Nephron (organoid): Measurements from ENCODE around the gene ARL8B.
A peak's percentile ranks its signal among the peaks of the same experiment; 100 is the strongest.

Source experiments
- H3K27ac Mint-ChIP-seq, 3 experiments: 2 replicates each; pipeline ENCODE4 v1.8.0; 2020; ENCODE audit warnings: mixed read lengths in 3 of 3, mild to moderate bottlenecking in 2 of 3, moderate library complexity in 1 of 3
- H3K27me3 Mint-ChIP-seq: 2 replicates; pipeline ENCODE4 v1.8.0; 2021; ENCODE audit warnings: low read depth, mild to moderate bottlenecking, moderate library complexity, mixed read lengths
- H3K36me3 Mint-ChIP-seq: 2 replicates; pipeline ENCODE4 v1.8.0; 2020; ENCODE audit warnings: low read depth, mixed read lengths
- H3K4me1 Mint-ChIP-seq: 2 replicates; pipeline ENCODE4 v1.8.0; 2020; ENCODE audit warnings: mixed read lengths
- H3K4me3 Mint-ChIP-seq, 3 experiments: 2 replicates each; pipeline ENCODE4 v1.8.0; 2020; ENCODE audit warnings: mild to moderate bottlenecking in 3 of 3, mixed read lengths in 3 of 3, moderate library complexity in 2 of 3
- H3K9me3 Mint-ChIP-seq: 2 replicates; pipeline ENCODE4 v1.8.0; 2020; ENCODE audit warnings: mixed read lengths
- TF ChIP-seq, protein P1 (sequence below), 3 experiments: fragments of 200-600 bp; sonication (generic); IDR thresholded peaks; one replicate each; pipeline ENCODE4 v1.5.0; 2021; ENCODE audit warnings: antibody characterized with exemption in 3 of 3; ENCODE audit not compliant: unreplicated experiment in 3 of 3

Gene ARL8B

DNA sequence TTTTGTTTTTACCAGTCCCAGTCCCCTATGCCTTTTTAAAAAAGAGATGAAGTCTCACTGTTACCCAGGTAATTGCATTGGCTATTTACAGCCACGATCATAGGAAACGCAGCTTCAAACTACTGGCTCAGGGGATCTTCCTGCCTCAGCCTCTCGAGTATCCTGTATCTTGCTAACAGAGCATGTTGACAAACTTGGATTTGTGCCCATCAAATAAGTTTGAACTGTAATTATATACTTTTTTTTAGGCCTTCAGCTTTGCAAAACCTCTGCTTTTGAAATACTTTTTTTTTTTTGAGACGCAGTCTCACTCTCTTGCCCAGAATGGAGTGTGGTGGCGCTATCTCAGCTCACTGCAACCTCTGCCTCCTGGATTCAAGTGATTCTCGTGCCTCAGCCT lies 62.4 kb downstream of the ARL8B start:
- TF ChIP-seq, protein P1, sequence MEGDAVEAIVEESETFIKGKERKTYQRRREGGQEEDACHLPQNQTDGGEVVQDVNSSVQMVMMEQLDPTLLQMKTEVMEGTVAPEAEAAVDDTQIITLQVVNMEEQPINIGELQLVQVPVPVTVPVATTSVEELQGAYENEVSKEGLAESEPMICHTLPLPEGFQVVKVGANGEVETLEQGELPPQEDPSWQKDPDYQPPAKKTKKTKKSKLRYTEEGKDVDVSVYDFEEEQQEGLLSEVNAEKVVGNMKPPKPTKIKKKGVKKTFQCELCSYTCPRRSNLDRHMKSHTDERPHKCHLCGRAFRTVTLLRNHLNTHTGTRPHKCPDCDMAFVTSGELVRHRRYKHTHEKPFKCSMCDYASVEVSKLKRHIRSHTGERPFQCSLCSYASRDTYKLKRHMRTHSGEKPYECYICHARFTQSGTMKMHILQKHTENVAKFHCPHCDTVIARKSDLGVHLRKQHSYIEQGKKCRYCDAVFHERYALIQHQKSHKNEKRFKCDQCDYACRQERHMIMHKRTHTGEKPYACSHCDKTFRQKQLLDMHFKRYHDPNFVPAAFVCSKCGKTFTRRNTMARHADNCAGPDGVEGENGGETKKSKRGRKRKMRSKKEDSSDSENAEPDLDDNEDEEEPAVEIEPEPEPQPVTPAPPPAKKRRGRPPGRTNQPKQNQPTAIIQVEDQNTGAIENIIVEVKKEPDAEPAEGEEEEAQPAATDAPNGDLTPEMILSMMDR (IDR thresholded peaks at IDR 0.05; ENCODE audit: unreplicated experiment in 3 of 3), result no peak
- Mint-ChIP-seq H3K4me3 (no peak overlapping the region), H3K27me3 (no peaks in the 10 kb centered on the region), H3K36me3 (peaks cover 19% of the 10 kb centered on the region), H3K4me1 (peaks cover 20% of the 10 kb centered on the region), H3K27ac (no peak overlapping the region), H3K9me3 (no peaks in the 10 kb centered on the region)

DNA sequence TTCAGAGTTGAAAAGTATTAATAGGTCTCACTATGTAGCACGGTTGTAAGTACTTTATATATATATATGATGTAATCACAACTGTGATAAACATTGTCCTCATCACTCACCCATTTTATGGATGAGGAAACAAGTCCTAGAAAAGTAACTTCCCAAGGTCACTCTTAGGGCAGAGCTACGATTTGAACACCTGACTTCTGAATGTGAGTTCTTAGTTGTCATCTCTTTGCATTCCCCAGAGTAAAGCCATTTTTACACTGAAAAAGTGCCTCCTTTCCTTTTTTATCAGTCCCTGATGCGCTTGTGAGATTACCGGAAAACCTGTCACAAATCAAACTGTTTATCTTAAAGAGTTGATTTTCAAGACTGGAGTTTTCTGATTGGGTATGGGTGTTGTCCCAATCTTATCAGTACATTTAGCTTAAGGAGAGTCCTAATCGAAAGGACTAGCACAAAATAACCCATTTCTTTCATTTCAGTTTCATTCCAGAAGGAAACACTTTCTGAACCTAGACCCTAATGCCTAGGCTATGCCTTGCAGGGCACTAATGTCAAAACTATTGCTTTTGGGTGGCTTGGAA lies 63.1 kb downstream of the ARL8B start:
- Mint-ChIP-seq H3K36me3 (peaks cover 19% of the 10 kb centered on the region), H3K4me3 (no peak overlapping the region), H3K27ac (no peak overlapping the region), H3K4me1 (peaks cover 25% of the 10 kb centered on the region), H3K27me3 (no peaks in the 10 kb centered on the region), H3K9me3 (no peaks in the 10 kb centered on the region)
- TF ChIP-seq, protein P1 (IDR thresholded peaks at IDR 0.05; ENCODE audit: unreplicated experiment in 3 of 3), result no peak

DNA sequence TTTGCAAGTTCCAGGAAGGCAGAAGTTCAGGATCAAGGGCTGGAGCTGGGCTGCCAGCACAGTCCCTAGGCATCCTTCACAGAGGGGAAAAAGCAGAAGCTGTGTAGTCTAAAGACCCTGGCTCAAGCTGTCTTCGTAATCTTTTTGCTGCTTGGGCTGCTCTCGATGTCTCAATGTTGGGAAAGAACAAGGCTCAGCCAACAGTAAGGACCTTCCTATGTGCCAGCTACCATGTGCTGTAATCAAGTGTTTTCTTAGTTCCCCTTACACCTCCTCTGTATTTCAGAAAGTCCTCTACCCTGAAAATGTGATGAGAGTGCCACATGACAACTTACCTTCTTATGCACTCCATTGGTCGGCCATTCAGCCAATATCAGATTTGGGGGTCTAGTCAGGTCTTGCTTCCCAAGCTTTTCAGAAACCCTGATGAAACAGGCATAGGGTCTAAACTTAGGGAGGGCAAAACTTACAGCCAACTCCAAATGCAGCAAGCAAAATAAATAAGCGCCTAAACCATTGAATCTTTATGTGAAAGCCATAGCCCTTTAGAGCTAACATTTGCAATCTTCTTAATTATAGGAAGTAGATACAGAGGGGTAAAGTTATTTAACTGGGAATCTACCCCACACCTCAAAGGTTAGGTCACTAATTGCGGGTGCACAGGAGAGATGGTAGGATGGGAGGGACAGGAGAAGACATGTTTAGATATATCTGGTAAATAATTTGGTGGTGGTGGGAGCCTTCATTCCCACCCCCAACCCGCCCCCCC lies 64.2 kb downstream of the ARL8B start:
- TF ChIP-seq, protein P1 (IDR thresholded peaks at IDR 0.05; ENCODE audit: unreplicated experiment in 3 of 3), result no peak
- Mint-ChIP-seq H3K9me3 (no peaks in the 10 kb centered on the region), H3K36me3 (peaks cover 15% of the 10 kb centered on the region), H3K27me3 (no peaks in the 10 kb centered on the region), H3K4me3 (peak overlapping the region; percentile 89 to 98 (median 91)), H3K4me1 (peaks cover 30% of the 10 kb centered on the region), H3K27ac (peak overlapping the region; percentile 38 to 73 (median 42))

DNA sequence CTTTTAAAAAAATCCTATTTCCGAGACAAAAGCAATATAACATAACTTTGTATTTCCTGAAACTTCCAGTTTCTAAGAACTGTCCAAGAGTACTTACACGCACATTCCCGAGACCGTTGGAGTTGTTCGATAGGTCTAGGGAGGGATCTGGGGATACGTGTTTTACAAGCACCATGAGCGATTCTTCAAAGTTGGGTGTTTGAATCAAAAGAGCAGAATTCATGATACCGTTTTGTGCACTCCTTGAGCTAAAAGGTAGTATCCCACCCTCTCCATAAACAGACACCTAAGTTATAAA lies 64.7 kb downstream of the ARL8B start:
- TF ChIP-seq, protein P1 (IDR thresholded peaks at IDR 0.05; ENCODE audit: unreplicated experiment in 3 of 3), result no peak
- no peaks in the 10 kb centered on the region for H3K9me3 Mint-ChIP-seq
- H3K4me1 Mint-ChIP-seq, result peaks cover 34% of the 10 kb centered on the region
- H3K27ac Mint-ChIP-seq, result peak overlapping the region; percentile 73 to 89 (median 78)
- no peaks in the 10 kb centered on the region for H3K27me3 Mint-ChIP-seq
- peak overlapping the region; percentile 89 to 98 (median 91) for H3K4me3 Mint-ChIP-seq
- H3K36me3 Mint-ChIP-seq, result peaks cover 17% of the 10 kb centered on the region

DNA sequence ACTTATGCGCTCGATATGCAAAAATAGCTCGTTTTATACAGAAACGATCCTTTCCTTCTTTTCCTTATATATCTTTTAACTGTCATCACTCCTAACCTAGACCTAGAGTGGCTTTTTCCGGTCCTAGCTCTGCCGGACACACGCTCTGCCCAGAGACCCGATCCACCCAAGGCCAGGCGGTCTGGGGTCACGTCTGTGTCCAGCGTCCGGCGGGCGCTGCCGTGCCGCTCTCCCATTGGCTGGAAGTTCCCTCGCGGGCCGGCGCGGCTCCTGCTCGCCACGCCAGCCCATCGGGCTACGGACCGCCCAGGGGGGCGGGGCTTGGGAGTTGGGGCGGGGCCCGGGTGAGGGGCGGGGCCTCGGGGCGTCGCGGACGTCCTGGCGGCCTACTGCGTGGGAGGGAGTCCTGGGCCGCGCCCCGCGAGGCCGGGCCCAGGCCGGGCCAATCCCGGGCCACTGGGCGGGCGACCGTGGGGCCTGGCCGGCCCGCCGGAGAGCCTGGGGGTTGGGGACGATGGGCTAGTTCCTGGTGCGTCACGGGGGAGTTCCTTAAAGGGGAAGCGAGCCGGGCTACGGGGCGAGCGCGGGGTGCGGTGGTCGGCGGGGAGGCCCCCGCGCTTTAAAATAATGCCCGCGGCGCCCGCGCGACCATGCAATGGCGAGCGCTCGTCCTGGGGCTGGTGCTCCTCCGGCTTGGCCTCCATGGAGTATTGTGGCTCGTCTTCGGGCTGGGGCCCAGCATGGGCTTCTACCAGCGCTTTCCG lies 65.2 kb downstream of the ARL8B start, which contains the start of gene EDEM1:
TSS of gene EDEM1 (plus strand) at position 552 of the 764 bp plus-strand sequence. CDS start at position 651, 99 bp downstream.
- H3K27me3 Mint-ChIP-seq, result no peaks in the 10 kb centered on the region
- peak within 1 kb of the TSS; percentile 73 to 92 (median 89) for H3K27ac Mint-ChIP-seq
- H3K4me3 Mint-ChIP-seq, result peak within 1 kb of the TSS; percentile 93 to 98 (median 98)
- no peaks in the 10 kb centered on the region for H3K9me3 Mint-ChIP-seq
- TF ChIP-seq, protein P1 (IDR thresholded peaks at IDR 0.05; ENCODE audit: unreplicated experiment in 3 of 3), result no peak
- peaks cover 16% of the 10 kb centered on the region for H3K36me3 Mint-ChIP-seq
- peaks cover 39% of the 10 kb centered on the region for H3K4me1 Mint-ChIP-seq
